T1000 (cell line): ENCODE data around the gene PCSK1N.
A peak's percentile ranks its signal among the peaks of the same experiment; 100 is the strongest.
"Not testable (repeated sequence)": the region's sequence is repeated elsewhere in the genome, so short reads cannot be mapped to it uniquely, and the experiment has no call there.

Experiments used
- DNase-seq: peaks from one replicate; lab custom pipeline; 2025; ENCODE audit warnings: mixed read lengths; lab: John Stamatoyannopoulos, UW

PCSK1N gene

DNA sequence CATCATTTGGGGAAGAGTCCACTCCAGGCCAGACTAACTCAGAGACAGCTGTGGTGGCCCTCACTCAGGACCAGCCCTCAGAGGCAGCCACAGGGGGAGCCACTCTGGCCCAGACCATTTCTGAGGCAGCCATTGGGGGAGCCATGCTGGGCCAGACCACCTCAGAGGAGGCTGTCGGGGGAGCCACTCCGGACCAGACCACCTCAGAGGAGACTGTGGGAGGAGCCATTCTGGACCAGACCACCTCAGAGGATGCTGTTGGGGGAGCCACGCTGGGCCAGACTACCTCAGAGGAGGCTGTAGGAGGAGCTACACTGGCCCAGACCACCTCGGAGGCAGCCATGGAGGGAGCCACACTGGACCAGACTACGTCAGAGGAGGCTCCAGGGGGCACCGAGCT lies 12.4 kb downstream of the PCSK1N start:
- no peak for DNase-seq

DNA sequence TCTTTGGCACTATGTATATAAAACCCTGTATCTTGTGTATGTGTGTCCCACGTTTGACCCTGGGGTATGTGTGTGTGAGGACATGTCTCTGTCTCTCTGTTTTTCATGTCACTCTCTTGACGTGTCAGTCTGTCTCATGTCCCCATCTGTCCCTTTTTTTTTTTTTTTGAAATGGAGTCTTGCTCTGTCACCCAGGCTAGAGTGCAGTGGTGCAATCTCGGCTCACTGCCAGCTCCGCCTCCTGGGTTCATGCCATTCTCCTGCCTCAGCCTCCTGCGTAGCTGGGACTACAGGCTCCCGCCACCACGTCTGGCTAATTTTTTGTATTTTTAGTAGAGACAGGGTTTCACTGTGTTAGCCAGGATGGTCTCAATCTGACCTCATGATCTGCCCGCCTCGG lies 16.0 kb downstream of the PCSK1N start:
- not testable (repeated sequence) for DNase-seq

DNA sequence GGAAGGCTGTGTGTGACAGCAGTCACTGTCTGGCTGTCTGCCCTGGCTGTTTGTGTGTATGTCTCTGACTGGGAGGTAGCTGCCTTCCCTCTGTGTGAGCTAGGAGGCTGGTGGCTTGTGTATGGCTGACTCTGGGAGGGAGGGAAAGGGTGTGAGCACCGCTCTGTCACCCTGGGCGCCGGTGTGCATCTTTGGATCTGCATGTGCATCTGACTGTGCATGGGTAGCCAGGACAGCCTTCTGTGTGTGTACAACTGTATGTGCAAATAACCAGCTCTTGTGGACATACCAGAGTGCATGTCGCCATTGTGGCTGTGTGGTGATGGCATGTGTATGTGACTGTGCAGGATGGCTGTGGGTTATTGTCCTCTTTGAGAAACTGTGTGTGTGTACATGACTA lies 16.5 kb downstream of the PCSK1N start:
- no peak for DNase-seq

DNA sequence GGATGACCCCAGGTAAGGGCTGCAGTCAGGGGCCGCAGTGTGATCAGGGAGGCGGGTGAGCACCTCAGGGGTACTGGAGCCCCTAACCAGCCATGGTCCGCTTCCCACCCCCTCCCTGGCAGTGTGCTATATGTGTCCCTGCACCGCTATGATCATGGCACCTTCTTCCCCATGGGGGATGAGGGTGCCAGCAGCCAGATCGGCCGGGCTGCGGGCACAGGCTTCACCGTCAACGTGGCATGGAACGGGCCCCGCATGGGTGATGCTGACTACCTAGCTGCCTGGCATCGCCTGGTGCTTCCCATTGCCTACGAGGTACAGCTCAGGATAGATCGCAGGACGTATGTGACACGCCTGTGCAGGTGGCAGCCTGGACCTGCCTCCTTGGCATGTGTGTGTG lies 17.3 kb downstream of the PCSK1N start:
- DNase-seq = no peak

DNA sequence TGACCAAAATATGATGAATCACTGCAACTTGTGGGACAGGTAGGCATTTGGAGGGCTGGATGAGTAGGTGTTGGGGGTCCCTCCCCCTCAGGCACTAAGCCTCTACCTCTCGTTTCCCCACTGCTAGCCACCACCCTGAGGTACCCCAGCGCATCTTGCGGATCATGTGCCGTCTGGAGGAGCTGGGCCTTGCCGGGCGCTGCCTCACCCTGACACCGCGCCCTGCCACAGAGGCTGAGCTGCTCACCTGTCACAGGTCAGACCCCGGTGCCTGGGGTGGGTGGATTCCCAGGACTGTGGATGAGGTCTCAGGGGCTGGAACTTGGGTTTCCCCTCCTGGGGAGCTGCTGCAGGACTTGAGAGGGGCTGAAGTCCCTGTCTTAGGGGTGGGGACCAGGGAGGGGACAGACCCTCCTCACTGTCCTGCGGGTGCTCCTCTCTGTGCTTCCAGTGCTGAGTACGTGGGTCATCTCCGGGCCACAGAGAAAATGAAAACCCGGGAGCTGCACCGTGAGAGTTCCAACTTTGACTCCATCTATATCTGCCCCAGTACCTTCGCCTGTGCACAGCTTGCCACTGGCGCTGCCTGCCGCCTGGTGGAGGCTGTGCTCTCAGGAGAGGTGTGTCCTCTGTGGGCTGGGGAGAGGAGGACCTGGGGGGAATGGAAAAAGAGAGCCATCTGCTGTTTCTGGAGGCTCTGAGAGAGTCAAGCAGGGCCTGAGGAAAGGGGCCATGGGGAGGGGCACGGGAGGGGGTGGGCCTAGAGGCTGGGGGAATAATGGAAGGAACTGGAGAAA lies 19.2 kb downstream of the PCSK1N start:
- no peak for DNase-seq

DNA sequence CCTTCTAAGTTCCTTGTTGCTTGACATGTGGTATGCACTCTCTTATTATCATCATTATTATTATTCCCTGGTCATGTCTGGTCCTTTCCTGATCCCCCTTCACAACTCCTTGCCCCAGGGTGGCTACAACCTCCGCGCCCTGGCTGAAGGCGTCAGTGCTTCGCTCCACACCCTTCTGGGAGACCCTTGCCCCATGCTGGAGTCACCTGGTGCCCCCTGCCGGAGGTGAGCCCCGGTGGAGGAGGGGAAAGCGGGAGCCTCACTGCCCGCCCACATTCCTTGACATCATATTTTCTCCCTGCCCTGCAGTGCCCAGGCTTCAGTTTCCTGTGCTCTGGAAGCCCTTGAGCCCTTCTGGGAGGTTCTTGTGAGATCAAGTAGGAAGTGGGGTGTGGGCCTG lies 20.1 kb downstream of the PCSK1N start:
- no peak for DNase-seq

DNA sequence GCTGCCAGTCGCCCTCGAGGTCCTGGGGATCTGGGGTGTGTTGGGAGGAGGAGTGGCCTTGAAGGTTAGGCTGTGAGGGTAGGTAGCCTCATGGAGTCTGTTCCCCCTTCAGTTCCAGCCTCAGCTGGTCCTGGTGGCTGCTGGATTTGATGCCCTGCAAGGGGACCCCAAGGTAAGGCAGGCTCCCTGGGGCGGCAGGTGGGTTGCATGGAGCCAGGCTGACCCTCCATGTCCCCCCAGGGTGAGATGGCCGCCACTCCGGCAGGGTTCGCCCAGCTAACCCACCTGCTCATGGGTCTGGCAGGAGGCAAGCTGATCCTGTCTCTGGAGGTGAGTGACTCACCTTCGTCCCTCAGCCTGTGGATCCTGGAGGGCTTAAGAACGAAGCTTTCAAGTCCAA lies 20.7 kb downstream of the PCSK1N start:
- DNase-seq = no peak

DNA sequence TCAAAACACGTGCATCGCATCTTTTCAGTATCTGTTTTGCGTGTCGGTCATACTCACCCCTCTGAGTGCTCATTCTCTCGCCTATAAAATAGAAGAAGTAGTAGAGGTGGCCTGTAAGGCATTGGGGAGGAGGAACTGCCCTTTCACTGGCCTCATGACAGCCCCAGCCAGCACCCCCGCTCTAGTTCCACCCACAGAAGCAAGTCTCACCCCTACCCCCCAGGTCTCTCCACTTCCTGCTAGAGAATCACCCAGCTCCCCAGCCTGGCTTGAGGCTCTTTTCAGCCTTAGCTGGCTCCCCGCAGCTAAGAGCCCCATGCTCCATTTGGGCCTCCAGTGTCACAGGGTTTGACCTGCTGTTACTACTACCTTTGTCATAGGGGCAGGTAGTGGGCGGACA lies 21.8 kb downstream of the PCSK1N start:
- DNase-seq = no peak

DNA sequence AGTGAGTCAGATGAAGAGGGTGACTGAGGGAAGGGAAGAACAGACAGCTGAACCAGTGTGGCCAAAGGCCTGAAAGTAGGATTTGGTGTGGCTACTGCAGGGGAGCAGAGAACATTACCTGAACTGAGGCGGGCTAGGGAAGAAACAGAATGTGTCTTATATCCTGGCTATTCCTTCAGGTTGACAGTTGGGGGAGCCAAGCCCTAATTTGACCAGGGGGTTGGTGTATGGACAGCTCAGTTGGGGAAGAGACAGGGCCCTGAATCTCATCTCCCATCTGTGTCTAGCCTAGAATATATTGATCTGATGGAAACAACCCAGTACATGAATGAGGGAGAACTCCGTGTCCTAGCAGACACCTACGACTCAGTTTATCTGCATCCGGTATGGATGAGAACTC lies 29.3 kb downstream of the PCSK1N start:
- DNase-seq = no peak

DNA sequence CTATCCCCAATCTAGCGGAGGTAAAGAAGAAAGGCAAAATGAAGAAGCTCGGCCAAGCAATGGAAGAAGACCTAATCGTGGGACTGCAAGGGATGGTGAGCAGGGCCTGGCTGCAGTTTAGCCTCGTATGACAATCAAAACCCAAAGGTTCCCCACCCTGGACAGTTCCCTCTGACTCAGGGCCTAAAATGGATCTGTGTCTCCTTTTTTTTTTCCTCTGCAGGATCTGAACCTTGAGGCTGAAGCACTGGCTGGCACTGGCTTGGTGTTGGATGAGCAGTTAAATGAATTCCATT lies 32.6 kb downstream of the PCSK1N start:
- DNase-seq = no peak

DNA sequence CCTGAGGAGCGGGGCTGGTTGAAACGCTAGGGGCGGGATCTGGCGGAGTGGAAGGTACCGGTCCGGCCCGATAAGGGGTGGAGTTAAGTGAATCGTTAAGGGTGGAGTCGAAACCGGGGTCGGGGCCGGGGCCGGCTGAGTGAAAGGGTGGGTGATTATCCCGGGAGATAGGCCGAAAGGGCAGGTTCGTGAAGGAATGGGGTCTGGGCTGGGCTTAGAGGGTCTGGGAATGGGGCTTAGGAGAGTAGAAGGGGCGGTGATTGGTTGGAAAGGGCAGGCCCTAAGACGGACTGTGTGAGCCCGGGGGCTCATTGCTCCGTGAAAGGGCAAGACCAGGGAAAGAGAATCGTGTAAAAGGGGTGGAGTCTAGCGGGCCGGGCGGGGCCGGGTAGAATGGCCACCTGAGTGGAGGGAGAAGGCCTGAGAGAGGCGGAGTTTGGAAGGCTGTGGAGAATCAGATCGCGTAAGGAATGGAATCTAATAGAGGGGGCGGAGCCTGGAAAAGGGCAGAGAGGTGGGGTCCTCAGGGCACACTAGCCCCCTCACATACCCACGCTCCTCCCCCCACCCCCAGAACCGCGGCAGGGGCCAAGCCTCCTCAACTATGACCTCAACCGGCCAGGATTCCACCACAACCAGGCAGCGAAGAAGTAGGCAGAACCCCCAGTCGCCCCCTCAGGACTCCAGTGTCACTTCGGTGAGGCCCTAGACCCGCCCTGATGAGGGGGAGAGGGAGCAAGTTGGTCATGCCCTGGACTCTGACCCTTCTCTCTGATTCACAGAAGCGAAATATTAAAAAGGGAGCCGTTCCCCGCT lies 33.1 kb downstream of the PCSK1N start:
- peak; percentile 86 for DNase-seq

DNA sequence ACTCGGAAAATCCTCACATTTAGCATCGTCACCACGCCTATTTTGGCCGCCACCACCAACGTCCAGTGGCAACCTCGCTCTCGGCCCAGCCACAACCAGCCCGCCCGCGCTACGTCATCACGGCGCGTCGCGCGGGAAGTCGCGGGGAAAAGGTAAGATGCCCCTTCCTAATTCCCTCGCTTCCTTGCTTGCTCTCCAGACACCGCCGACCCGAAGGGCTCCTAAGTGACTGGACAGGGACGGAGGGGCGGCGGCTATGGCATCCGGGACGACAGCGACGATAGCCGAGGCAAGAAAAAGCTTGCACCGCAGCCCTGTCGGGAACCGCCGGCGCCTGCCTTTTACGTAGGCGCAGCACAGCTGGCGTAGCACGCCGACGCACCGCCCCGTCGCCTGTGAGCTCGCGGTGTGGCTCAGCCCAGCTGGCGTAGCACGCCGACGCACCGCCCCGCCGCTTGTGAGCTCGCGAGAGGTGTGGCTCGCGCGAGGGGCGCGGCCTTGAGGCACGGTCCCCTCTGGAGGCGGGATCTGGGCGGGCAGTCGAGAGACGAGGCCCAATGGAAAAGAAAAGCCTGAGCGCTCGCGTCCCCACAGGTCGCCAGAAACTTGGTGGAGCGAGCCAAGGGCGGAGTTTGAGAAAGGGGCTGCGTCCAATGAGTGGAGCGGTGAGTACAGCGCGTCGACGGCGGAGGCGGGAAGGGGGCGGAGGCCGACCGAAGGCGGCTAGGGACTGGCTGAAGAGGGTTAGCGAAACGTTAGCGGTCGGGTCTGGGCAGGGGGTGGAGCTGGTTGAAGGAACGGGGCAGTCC lies 33.9 kb downstream of the PCSK1N start, which contains the start of gene HDAC6:
HDAC6 (plus strand) TSS at position 788 of the 809 bp plus-strand sequence. CDS start 626 bp downstream, outside the sequence.
- DNase-seq = peak; percentile 99

DNA sequence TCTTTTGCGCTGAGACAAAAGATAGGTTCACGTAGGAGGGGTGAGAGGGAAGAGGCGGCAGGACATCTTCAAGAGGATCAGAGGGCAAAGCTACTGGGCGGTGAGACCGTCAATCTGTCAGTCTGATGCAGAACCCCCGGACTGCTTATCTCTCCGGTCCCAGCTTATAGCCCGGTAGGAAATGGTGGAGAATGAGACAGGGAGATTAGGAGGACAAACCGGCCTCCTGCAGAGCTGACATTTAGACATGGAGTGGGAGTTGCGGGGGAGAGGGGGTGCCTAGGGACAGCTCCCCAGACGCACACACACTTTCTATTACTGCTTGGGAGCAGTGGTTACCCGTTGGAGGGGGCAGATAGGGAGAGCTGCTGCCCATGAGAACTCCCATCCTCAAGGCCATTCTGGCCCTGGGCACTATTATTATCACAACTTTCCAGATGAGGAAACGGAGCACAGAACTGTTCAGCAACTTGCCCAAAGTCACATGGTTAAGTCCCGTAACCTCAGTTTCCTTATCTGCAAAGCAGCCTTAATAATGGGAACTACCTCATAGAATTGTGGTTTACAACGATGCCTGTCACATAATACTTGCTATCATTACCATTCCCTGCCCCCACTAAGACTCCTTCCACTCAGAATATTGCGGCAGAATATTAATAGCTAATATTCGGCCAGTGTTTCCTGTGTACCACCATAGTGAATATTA lies 34.7 kb downstream of the PCSK1N start:
- no peak for DNase-seq

DNA sequence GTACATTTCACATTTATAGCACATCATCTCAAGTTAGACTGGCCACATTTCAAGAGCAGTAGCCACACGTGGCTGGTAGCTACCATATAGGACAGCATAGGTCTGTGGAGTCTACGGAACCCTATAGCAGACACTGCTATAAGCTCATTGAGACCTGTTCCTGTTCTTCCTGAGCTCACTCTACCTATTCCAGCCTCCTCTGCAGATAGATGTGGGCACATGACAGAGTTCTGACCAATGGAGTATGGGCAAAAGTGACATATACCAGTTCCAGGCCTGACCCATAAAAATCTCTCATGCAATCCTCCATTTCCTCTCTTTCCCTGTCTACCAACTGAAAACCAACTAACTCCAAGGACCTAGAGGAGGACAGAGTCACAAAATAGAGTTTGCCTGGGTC lies 37.1 kb downstream of the PCSK1N start:
- DNase-seq = no peak

DNA sequence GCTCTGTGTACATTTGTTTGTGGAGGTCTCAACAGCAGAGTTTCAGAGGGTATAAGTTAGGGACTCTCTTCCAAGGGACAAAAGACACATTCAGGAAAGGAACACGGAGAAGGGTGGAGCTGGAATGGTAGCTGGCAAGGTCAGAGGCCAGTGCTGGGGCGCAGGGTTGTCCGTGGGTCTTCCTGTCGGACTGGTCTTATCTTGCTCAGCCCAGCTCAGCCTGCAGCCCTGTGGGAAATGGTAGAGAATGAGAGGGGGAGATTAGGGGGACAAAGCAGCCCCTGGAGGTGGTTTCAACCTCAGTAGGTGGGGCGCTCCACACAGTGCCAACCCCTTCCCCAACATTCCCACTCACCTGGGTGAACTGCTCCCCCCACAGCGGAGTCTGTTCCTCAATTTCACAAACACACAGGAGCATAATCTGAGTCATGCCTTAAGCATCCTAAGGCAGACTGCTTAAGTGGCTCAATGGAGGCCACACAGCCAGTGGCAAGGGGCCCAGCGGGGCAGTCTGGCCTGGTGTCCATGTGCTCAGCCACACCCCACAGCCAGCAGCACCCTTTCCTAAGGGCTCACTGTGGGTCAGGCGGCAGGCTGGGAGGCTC lies 40.4 kb downstream of the PCSK1N start:
- peak; percentile 5 for DNase-seq

DNA sequence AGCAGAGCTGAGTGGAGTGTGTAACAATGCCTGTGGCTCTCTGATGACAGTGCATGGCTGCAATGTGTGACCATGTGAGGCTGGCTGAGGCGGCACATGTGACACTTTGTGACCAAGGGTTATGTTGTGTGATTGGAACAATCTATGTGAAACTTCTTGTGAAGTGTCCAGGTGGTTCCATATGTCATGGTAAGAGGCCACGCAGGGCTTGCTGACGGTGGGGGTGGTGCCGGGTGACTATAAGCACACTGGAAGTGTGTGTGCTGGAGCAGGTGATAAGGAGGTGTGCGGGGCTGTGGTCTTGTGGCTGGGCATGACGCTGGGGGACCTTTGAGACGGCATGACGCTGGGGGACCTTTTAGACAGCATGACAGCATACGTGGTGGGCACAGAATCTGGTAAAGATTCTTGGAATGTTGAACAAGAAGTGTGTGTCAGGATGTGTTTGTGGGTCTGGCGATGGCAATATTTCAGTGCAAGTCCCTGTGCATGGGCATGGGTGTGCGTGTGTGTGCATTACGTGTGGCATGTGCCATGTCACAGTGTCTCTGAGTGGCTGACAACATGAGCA lies 41.0 kb downstream of the PCSK1N start:
- no peak for DNase-seq

DNA sequence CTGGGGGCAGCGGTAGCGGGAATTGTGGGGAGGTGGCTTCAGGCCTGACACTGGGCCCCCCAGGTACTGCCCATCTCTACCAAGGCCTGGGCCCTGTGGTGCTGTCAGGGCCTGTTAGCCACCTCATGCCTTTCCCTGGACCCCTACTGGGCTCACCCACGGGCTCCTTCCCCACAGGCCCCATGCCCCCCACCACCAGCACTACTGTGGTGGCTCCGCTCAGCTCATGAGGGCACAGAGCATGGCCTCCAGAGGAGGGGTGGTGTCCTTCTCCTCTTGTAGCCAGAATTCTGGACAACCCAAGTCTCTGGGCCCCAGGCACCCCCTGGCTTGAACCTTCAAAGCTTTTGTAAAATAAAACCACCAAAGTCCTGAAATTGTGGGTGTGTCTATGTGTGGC lies 41.5 kb downstream of the PCSK1N start:
- DNase-seq = no peak

DNA sequence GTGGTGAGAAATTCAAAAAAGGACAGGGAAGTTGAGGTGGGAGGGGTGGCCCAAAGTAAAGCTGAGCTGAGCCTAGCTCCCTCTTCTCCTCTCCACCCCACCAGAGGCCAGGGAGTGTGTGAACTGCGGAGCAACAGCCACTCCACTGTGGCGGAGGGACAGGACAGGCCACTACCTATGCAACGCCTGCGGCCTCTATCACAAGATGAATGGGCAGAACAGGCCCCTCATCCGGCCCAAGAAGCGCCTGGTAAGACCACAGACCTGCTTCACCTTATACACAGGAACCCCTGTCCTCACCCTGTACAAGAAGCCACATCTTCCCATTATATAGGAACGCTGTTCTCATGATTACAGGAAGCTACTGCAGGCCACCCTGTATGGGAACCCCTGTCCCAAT lies 43.2 kb downstream of the PCSK1N start:
- DNase-seq = no peak

DNA sequence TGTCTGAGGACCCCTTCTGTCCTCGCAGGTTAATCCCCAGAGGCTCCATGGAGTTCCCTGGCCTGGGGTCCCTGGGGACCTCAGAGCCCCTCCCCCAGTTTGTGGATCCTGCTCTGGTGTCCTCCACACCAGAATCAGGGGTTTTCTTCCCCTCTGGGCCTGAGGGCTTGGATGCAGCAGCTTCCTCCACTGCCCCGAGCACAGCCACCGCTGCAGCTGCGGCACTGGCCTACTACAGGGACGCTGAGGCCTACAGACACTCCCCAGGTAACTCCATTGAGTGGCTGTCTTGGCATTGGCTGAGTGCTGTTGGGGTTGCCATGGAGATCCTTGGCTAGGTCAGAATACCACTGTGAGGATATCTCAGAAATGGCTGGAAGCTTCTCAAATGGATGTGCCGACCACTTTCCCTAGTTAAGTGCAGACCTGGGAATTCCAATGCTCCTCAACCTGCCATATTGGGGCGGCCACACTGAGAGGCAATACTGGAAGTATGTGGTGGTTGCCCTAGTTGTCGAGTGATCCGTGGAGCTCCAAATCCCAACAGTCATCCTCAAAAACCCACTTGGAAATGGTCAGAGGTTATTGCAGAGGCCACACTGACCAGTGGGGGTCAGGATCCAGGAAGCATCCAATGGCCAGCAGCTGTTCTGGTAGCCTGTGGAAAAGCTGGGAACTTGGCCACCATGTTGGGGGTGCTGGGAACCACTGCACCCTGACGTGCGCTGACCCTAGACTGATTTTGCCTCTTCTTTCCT lies 44.2 kb downstream of the PCSK1N start:
- DNase-seq = no peak

DNA sequence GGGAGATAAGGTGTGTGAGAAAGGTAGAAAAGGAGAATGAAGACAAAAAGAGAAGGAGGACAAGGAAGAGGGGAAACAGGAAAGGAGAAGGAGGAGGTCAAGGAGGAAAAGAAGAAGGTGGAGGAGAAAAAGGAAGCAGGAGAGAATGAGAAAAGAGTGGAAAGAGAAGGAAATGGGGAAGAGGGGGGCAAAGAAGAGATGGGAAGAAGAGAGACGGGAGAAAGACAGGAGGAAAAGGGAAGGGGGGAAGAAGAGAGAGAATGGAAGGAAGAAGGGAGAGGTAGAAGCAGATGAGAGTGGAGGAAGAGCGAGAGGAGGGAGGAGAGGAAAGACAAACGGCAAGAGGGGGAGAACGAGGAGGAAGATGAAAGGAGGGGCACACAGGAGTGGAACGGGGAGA lies 44.9 kb downstream of the PCSK1N start:
- DNase-seq = no peak
